HG02973 (cell line): ENCODE measurements around the gene NPHS1.
"Not testable (repeated sequence)": the region's sequence is repeated elsewhere in the genome, so short reads cannot be mapped to it uniquely, and the experiment has no call there.

Source experiments
- ATAC-seq: cut with Tn5 transposase; IDR thresholded peaks from one replicate; pipeline ENCODE4 v1.9.1; 2021; ENCODE audit warnings: moderate library complexity; ENCODE audit not compliant: unreplicated experiment

Gene NPHS1

DNA sequence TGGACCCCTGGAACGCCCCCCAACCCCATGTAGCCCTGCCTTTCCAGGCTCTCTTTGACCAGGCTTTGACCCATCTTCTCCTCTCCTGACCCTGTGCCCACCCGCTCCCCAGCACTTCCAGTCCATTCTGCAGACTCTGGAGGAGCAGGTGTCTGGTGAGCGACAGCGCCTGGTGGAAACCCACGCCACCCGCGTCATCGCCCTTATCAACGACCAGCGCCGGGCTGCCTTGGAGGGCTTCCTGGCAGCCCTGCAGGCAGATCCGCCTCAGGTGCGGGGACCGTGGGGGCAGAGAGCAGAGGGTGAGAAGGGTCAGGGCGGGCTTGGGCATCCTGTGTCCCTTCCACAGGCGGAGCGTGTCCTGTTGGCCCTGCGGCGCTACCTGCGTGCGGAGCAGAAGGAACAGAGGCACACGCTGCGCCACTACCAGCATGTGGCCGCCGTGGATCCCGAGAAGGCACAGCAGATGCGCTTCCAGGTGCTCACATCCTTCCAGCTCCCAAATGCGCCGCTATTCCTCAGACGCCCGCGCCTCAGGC, 22.2 kb upstream of the NPHS1 start:
- ATAC-seq: no peak

DNA sequence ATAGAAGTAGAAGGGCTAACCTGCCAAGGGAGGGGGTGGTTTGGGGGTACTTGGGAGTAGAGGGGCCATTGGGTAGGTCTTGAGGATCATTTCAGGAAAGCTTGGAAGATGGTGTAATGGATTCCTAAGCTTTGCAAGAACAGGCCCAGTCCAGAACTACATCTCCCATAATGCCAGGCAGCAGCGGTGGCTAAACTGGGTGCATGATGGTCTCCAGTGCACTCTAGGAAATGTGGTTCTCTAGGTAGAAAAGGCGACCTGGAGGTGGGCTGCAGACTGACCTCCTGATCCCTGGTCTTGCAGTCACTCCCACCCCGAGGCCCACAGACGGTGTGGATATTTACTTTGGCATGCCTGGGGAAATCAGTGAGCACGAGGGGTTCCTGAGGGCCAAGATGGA, 19.9 kb upstream of the NPHS1 start:
- no peak for ATAC-seq

DNA sequence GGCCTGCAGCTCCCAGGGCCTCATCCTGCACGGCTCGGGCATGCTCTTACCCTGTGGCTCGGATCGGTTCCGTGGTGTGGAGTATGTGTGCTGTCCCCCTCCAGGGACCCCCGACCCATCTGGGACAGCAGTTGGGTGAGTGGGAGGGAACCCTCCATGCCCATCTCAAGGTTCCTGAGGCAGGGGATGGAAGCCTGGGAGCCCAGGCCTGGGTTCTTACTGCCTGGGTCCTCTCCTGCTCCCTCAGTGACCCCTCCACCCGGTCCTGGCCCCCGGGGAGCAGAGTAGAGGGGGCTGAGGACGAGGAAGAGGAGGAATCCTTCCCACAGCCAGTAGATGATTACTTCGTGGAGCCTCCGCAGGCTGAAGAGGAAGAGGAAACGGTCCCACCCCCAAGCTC, 19.3 kb upstream of the NPHS1 start:
- no peak for ATAC-seq

DNA sequence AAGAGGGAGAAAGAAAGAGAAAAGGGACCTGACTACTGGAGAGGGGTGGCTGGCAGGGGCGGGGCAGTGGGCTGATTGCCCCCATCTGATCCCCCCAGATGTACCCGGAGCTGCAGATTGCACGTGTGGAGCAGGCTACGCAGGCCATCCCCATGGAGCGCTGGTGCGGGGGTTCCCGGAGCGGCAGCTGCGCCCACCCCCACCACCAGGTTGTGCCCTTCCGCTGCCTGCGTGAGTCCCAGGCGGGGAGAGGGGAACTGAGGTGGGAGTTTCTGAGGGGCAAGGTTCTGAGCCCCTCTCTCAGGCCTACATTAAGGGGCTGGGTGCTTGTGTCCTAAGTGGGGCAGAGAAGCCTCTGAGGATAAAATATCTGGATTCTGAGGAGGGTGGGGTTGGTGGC, 18.5 kb upstream of the NPHS1 start:
- no peak for ATAC-seq

DNA sequence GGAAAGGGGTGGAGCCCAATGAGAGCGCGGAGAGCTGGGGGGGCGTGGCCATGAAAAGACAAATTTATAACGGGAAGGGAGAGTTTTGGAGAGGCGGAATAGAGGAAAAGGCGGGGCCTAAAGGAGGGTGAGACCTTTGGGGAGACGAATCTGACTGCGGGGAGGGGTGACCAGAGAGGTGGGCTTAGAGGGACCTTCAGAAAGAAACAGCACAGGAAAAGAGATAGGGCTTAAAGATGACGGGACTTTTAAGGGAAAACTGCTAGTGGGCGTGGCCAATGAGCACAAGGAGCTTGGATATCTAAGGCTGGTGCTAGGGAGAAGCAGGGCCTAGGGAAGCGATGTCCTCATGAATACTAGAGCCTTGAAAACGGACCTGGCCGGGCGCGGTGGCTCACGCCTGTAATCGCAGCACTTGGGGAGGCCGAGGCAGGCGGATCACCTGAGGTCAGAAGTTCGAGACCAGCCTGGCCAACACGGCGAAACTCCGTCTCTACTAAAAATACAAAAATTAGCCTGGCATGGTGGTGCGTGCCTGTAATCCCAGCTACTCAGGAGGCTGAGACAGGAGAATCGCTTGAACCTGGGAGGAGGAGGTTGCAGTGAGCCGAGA, 17.9 kb upstream of the NPHS1 start:
- not testable (repeated sequence) for ATAC-seq

DNA sequence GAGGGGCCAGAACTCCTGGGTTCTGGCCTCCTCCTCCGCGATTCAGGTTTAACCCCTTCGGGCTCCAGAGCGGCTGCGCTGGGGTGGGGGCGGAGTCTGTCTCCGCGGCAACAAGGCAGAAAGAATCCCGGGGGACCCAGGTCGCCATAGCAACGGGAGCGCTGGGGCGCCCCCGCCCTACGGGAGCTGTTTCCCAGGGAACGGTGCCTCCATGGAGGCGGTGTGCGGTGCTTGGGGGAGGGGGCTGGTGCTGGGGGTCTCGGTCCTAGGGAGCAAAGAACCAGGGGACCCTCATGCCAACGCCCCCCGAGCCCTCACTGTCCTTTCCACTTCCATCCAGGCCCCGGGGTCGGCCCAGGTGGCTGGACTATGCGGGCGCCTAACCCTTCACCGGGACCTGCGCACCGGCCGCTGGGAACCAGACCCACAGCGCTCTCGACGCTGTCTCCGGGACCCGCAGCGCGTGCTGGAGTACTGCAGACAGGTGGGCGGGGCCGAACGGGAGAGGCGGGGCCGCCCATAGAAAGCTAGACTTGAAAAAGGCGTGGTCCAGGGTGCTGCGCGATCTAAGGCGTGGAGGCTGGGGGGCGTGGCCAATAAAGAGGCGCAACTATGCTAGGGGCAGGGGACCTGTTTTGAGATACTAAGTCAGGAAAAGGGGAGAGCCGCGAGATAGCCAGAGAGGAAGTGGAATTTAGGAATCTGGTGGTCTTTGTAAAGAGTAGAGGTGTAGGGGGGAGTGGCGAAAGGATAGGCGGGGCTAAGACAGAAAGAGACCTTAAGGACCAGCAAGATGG, 17.2 kb upstream of the NPHS1 start:
- ATAC-seq: no peak

DNA sequence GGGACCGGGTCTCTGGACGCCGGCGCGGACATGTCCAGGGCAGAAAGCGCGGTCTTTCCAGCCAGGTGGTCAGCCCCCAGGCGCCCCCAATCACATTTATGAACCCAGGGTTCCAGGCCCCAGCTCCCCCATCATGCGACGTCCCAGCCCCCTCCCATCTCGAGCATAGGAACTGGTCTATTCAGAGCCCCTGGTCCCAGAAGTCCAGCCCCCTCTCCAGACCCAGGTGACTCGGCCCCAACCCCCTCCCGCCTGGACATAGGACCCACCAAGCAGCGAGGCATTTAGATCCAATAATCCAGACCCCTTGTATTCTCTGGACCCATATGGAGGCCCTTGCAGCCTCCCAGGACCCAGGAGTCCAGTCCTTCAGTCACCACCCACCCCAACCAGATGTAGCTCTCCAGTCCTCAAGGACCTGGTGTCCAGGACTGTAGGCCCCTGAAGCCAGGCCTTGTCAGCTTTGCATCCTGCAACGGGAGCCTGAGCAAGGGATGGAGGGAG, 16.6 kb upstream of the NPHS1 start:
- ATAC-seq: no peak

DNA sequence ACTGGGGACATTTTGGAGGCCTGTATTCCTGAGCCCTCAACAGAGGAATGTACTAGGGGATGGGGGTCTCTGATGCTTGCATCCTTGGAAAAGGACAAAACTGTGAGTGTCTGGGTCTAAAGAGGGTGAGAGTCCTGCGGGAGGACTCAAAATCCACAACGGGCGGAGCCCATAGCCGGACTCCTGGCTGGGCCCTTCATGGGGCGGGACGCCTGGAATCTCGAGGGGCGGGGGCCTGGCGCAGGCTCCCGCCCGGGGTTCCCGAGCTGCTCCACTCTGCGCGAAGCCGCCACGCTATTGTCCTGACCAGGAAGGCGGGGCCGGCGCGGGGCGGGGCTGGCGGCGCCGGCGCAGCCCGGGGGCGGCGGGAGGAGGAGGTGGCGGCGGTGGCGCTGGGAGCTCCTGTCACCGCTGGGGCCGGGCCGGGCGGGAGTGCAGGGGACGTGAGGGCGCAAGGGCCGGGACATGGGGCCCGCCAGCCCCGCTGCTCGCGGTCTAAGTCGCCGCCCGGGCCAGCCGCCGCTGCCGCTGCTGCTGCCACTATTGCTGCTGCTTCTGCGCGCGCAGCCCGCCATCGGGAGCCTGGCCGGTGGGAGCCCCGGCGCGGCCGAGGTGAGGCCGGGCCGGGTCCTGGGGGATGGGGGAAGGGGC, 16.0 kb upstream of the NPHS1 start, which contains the start of gene APLP1:
Gene APLP1 (plus strand): TSS at position 403 of the 651 bp plus-strand sequence. CDS start 63 bp downstream, at position 466.
- ATAC-seq: peak; percentile 39

DNA sequence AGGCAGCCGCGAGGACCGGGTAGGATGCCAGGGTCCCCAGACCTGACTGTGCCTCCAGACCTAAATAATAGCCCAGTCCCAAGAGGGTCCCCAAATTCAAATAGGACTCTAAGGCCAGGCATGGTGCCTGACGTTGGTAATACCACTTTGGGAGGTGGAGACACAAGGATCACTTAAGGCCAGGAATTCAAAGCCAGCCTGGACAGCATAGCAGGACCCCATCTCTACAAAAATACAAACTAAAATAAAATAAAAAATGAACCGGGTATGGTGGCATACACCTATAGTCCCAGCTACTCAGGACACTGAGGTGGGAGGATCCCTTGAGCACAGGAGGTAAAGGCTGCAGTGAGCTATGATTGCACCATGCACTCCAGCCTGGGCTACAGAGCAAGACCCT, 10.7 kb upstream of the NPHS1 start:
- no peak for ATAC-seq

DNA sequence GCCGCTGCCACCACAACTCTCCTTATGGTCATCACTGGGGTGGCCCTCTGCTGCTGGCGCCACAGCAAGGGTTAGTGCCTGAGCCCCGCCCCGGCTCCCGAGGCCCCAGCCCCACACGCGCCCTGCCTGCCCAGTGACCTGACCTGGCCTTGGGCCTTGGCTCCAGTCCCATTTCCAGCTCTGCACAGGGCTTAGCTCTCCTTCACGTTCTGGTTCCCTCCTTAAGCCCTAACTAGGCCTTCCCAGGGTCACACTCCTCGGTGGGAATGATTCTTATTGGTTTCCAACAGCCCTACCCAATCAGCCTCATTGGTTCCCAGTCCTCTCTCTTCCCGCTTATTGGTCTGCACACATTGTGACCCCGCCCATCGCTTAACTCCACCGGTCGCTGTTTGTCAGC, 10.2 kb upstream of the NPHS1 start:
- no peak for ATAC-seq

DNA sequence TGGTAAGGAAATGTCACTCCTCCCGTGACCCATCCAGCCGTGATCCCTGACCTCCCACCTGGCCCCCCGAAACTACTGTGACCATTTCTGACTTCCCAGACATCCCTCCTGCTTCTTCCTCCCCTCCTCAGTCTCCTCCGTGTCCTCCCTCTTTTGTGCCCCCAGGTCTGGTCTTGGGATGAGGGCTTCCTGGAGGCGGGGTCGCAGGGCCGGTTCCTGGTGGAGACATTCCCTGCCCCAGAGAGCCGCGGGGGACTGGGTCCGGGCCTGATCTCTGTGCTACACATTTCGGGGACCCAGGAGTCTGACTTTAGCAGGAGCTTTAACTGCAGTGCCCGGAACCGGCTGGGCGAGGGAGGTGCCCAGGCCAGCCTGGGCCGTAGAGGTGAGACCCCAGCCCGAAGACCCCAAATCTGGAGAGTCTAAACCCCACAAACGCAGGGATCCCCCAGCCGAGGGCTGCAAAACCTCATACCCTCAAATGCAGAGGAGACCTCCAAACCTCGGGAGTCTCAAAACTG, 9.4 kb upstream of the NPHS1 start:
- ATAC-seq: no peak

DNA sequence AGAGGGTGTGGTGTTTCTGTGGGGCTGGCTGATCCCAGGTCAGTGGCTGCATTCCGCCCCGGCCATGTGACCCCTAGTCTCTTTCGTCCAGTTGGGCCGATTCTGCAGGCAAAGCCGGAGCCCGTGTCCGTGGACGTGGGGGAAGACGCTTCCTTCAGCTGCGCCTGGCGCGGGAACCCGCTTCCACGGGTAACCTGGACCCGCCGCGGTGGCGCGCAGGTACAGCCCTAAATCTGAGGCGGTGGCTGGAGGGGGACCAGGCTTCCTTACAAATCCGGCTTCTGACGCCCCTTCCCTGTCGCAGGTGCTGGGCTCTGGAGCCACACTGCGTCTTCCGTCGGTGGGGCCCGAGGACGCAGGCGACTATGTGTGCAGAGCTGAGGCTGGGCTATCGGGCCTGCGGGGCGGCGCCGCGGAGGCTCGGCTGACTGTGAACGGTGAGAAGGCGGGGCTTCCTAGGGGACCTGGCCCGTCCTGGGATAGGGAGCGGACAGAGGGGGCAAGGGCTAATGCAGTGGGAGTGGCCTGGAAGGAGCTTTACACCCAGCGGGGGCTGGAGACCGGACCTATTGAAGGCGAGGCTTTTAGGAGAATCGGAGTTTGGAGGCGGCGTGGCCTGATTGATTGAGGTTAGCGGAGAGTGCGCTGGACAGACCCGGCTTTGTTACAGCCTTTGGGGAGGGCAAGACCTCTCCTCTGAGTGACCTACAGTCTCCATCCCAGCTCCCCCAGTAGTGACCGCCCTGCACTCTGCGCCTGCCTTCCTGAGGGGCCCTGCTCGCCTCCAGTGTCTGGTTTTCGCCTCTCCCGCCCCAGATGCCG, 8.7 kb upstream of the NPHS1 start:
- no peak for ATAC-seq

DNA sequence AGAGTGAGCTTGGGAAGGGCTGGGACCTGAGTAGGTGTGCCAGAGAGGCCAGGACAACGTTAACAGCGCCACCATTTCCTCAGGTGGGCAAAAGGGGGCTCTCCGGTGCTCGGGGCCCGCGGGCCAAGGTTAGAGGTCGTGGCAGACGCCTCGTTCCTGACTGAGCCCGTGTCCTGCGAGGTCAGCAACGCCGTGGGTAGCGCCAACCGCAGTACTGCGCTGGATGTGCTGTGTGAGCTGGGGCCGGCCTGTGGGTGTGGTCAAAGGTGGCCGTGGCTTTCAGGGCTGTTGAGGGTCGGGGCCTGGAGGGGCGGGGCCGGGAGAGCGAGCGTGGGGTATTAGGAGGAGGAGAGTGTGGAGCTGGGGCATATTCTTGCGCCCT, 8.1 kb upstream of the NPHS1 start:
- ATAC-seq: no peak

DNA sequence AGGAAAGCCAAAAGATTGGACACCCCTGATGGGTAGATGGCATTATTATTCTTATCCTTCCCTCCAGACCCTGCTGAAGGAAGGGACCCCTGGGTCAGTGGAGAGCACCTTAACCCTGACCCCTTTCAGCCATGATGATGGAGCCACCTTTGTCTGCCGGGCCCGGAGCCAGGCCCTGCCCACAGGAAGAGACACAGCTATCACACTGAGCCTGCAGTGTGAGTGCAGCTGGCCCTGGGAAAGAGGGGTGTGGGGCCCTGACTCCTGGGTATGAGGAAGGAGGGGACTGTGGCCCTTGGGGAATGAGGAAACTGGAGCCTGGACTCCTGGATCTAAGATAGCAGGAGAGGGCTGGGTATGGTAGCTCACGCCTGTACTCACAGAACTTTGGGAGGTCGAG, 7.1 kb upstream of the NPHS1 start:
- ATAC-seq: no peak

DNA sequence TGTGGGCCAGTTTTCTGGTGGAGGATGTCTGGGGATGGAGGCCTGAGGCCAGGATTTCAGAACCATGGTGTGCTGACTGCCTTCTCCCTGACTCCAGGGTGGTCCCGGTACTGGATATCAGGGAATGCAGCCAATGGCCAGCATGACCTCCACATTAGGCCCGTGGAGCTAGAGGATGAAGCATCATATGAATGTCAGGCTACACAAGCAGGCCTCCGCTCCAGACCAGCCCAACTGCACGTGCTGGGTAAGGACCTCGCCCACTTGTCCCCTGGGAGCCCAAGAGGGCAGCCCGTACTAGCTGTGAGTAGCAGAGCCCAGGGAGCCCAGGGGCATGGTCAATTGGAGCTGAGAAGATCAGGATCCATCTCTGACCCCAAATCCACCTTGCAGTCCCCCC, 6.0 kb upstream of the NPHS1 start:
- ATAC-seq: no peak

DNA sequence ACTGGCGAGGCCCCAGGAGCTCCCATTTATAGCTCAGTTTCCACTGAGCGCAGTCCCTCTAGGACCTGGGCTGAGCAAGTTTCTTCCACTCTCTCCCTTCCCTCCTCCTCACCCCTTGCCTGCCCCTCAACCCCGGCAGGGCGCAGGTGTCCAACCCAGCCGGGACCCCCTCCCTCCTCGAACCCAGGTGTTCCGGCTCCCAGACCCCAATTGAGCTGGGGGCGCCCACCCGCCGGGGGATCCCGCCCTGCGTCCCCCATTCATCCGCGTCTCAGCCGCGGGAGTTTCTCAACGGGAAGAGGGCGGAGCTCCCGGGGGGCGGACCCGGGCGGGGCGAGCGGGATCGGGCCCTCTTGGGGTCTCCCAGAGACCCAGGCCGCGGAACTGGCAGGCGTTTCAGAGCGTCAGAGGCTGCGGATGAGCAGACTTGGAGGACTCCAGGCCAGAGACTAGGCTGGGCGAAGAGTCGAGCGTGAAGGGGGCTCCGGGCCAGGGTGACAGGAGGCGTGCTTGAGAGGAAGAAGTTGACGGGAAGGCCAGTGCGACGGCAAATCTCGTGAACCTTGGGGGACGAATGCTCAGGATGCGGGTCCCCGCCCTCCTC, 4.3 kb upstream of the NPHS1 start, which contains the start of gene KIRREL2:
Gene KIRREL2 (plus strand): TSS at position 366 of the 604 bp plus-strand sequence. CDS start 209 bp downstream, at position 575.
- no peak for ATAC-seq

DNA sequence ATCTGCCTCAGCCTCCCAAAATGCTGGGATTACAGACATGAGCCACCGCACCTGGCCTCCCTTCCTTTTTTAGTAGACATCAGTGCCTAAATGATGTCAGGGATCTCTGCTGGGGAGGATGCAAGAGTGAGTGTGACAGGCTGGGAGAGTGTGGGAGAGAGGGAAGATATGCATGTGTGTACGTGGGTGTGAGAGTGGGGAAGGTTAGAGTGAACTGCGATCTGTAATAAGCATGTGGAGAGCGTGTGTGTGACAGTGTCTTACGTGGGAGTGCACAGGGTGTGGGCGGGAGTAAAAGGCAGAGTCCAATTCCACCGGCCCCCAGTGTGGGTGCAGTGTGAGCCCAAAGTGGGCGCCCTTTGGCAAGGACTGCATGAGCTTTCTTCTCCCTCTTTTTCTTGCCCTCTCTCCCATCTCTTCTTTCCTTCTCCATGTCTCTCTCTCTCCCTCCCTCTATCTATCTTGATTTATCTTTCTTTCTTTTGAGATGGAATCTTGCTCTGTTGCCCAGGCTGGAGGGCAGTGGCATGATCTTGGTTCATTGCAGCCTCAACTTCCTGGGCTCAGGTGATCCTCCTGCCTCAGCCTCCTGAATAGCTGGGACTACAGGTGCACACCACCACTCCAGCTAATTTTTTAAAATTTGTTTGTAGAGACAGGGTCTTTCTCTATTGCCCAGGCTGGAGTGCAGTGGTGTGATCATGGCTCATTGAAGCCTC, 893 bp upstream of the NPHS1 start:
- ATAC-seq: no peak

DNA sequence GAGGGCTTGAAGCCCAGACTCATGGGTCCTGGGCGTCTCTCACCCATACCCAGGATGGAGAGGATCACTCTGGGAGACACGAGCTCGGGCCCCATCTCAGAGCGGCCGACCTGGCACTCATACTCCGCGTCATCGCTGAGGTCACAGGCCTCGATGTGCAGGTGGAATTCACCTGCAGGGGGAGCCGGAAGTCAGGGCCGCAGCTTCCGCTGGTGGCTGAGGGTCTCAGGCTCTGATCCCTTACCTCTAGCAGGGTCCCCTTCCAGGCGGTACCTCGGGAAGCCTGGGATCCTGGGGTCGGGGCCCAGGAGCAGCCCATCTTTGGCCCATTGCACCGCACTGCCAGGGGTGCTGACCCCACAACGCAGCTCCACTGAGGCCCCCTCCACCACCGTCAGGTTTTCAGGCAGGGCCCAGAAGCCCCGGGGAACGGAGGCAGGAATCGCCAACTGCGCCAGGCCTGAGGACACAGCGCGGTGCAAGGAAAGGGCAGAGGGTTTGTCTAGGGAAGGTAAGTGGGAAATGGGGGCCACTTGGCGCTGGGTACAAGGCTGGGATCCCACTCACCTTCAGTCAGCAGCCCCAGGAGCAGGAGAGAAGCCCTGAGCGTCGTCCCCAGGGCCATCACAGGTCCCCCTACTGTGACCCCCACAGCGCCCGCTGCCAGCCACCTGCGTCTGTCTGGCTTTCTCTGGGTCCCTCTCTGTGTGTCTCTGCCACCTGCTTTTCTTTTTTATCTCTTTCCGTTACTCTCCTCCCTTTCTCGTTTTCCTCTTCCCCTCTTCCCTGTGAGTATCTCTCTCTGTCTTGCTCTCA, 883 bp downstream of the NPHS1 start:
- ATAC-seq: no peak
